B cell (primary cell): ENCODE results near the gene FADS2. TPM values are rescaled to one million over a fixed set of nuclear protein-coding genes. Genes with fewer than 3 reads are reported as not detected.

Experiments used
- ATAC-seq: fragments of 200-7000 bp; cut with Tn5 transposase; one replicate; pipeline ENCODE4 v1.10.0; 2021; ENCODE audit warnings: low read depth, mild to moderate bottlenecking, moderate number of reproducible peaks, moderate library complexity
- CTCF ChIA-PET: fragments of 350-600 bp; sonication (Branson Sonifier 250); formaldehyde crosslinking; loops from one replicate; lab custom pipeline; 2021; ENCODE audit warnings: antibody characterized with exemption, inconsistent platforms; lab: Charles Lee
- POLR2A ChIA-PET: fragments of 350-600 bp; sonication (Branson Sonifier 250); formaldehyde crosslinking; loops from one replicate; lab custom pipeline; 2021; ENCODE audit warnings: antibody characterized with exemption; lab: Charles Lee
- DNase-seq: peaks from one replicate; pipeline ENCODE4 v3.0.0; 2013
- H2AFZ ChIP-seq: 2 replicates; pipeline ENCODE4 v1.6.1; 2012; ENCODE audit warnings: mild to moderate bottlenecking, low read depth, low read length; ENCODE audit not compliant: insufficient read depth, poor library complexity, severe bottlenecking
- H3K27ac ChIP-seq, 2 donors: 1 replicate in 1 of 2; 2 replicates in 1 of 2; pipeline ENCODE4 v1.5.1; 2012 to 2013; ENCODE audit warnings: low read length in 2 of 2, mild to moderate bottlenecking in 2 of 2, moderate library complexity in 1 of 2
- H3K27me3 ChIP-seq, 4 experiments: fragments of 200-600 bp in 1 of 4; sonication (generic) in 1 of 4; replicated peaks in 1 of 4; 1 replicate in 2 of 4; 2 replicates in 2 of 4; pipeline versions ENCODE4 v1.6.1 to v1.7.0; 2013 to 2016; ENCODE audit warnings: low read length in 3 of 4, mild to moderate bottlenecking in 2 of 4, mixed read lengths in 1 of 4, moderate library complexity in 1 of 4; ENCODE audit not compliant: insufficient read depth in 4 of 4, control insufficient read depth in 3 of 4; ENCODE audit errors: control extremely low read depth in 1 of 4
- H3K36me3 ChIP-seq, 2 experiments: replicated peaks in 1 of 2; 1 replicate in 1 of 2; 2 replicates in 1 of 2; pipeline versions ENCODE4 v1.6.1 to v1.7.1; 2013; ENCODE audit warnings: low read length in 1 of 2; ENCODE audit not compliant: insufficient read depth in 2 of 2, control insufficient read depth in 1 of 2; ENCODE audit errors: control extremely low read depth in 1 of 2, extremely low read depth in 1 of 2
- H3K4me1 ChIP-seq, 2 donors: fragments of 200-600 bp in 1 of 2; sonication (generic) in 1 of 2; 1 replicate in 1 of 2; 2 replicates in 1 of 2; pipeline versions ENCODE4 v1.5.1 to v1.6.1; 2013 to 2017; ENCODE audit warnings: low read length in 2 of 2; ENCODE audit not compliant: control insufficient read depth in 2 of 2, insufficient read depth in 2 of 2
- H3K4me2 ChIP-seq: replicated peaks from 2 replicates; pipeline ENCODE3; 2012; ENCODE audit warnings: mild to moderate bottlenecking, low read depth, low read length; ENCODE audit not compliant: poor library complexity, severe bottlenecking
- H3K4me3 ChIP-seq, 5 experiments: fragments of 200-600 bp in 1 of 5; sonication (generic) in 1 of 5; 1 replicate in 3 of 5; 2 replicates in 2 of 5; pipeline versions ENCODE4 v1.5.1 to v1.7.0; 2011 to 2016; ENCODE audit warnings: low read length in 4 of 5, mild to moderate bottlenecking in 4 of 5, low read depth in 2 of 5, control low read depth in 1 of 5, moderate library complexity in 1 of 5; ENCODE audit not compliant: insufficient read depth in 1 of 5; ENCODE audit errors: control extremely low read depth in 1 of 5, extremely low read depth in 1 of 5
- H3K79me2 ChIP-seq: fragments of 200-600 bp; sonication (generic); one replicate; pipeline ENCODE4 v1.6.0; 2016; ENCODE audit warnings: low read length; ENCODE audit not compliant: control insufficient read depth, insufficient read depth
- H3K9ac ChIP-seq: fragments of 200-600 bp; sonication (generic); 2 replicates; pipeline ENCODE4 v1.6.1; 2017; ENCODE audit warnings: mild to moderate bottlenecking, low read length, moderate library complexity
- H3K9me3 ChIP-seq, 3 donors: one replicate each; pipeline versions ENCODE4 v1.6.1 to v1.7.1; 2013; ENCODE audit warnings: low read length in 2 of 3; ENCODE audit not compliant: control insufficient read depth in 2 of 3, insufficient read depth in 1 of 3; ENCODE audit errors: control extremely low read depth in 1 of 3
- H4K20me1 ChIP-seq: 2 replicates; pipeline ENCODE4 v1.6.0; 2012; ENCODE audit warnings: mild to moderate bottlenecking, low read length; ENCODE audit not compliant: insufficient read depth, control insufficient read depth, poor library complexity, severe bottlenecking
- H3K27ac Mint-ChIP-seq: one replicate; pipeline ENCODE4 v1.8.0; 2021; ENCODE audit warnings: mixed read lengths
- H3K27me3 Mint-ChIP-seq: one replicate; pipeline ENCODE4 v1.8.0; 2021; ENCODE audit warnings: mixed read lengths
- H3K4me1 Mint-ChIP-seq: one replicate; pipeline ENCODE4 v1.8.0; 2021; ENCODE audit warnings: mixed read lengths
- H3K4me3 Mint-ChIP-seq: one replicate; pipeline ENCODE4 v1.8.0; 2021; ENCODE audit warnings: mixed read lengths
- H3K9me3 Mint-ChIP-seq: one replicate; pipeline ENCODE4 v1.8.0; 2022; ENCODE audit warnings: mixed read lengths; ENCODE audit not compliant: insufficient read depth
- EZH2 ChIP-seq: IDR thresholded peaks from 2 replicates; pipeline ENCODE4 v1.6.1; 2012; ENCODE audit warnings: borderline replicate concordance, low read depth, mild to moderate bottlenecking, moderate library complexity, low read length; ENCODE audit not compliant: insufficient read depth, poor library complexity, severe bottlenecking
- WGBS: methylation state at CpG from one replicate; pipeline ENCODE4 v1.1.5; 2013; ENCODE audit warnings: missing lambda C conversion rate; ENCODE audit not compliant: insufficient coverage; 5-methylcytosine and 5-hydroxymethylcytosine counted together
- intact Hi-C: fragments of 100-400 bp; cut with micrococcal nuclease; formaldehyde crosslinking; loops from one replicate; pipeline ENCODE4 v1.10.0; 2022
- polyA plus RNA-seq: library from polyadenylated mRNA; depleted of rRNA; stranded (reverse); fragments of >200 nt; gene quantifications from 2 replicates; pipeline ENCODE4 v1.2.3, GENCODE V29; 2012
- total RNA-seq, 2 donors: library from RNA; stranded (reverse); fragments of 120-200 nt in 1 of 2; gene quantifications; 1 replicate in 1 of 2; 2 replicates in 1 of 2; pipeline versions ENCODE4 v1.2.3 to v1.2.4, GENCODE V29; 2013 to 2022
- TF ChIP-seq, protein P1 (sequence below): fragments of 200-600 bp; IDR thresholded peaks from one replicate; pipeline ENCODE4 v1.8.0; 2022; ENCODE audit warnings: antibody characterized with exemption, mild to moderate bottlenecking

Gene FADS2
- total and polyA plus RNA-seq, 2 donors (not counting 1 experiment from before 2014, with no cell fraction given): 1.5 to 5.9 TPM

DNA sequence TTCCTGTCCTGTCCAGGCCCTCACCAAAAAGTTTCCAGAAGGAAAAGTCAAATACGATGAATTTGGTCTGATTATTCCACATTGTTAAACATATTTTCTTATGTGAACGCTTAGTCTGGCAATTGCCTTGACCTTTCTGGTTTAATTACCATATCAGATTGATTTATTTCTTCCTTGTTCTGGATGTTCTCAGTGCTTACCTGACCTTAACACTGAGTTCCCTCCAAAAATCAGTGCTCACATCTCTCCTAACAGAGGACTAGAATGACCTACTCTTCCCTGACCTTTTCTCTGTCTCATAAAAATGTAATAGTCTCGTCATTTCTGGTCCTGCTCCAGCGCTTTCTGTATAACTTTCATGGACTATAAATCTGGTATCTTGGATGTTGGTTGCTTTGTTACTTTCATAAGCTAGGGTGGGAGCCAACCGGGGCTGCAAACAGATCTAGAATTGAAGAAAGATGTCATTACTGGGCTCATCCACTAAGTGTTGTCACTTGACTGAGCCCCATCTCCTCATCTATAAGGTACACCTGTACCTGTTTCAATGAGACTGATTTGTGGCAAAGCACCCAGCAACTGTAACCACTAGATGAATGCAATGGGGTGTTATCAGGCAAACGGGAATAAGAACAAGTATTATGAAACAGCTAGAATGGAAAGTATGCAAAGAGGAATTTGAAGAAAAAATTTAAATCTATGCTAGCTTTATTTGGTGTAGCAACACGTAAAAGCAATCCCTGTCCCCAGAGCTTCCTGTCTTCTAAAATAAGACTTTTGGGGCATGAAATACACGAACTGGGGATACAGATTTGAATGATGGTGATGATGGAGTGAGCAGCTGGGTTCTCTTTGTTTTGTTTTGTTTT lies 2.4 kb downstream of the FADS2 start:
- no peak overlapping the region for H3K4me3 Mint-ChIP-seq
- no peak overlapping the region for H3K9ac ChIP-seq
- H3K4me1 Mint-ChIP-seq: peaks cover 36% of the 10 kb centered on the region
- peaks cover 30 to 44% of the 10 kb centered on the region in 2 donors for H3K4me1 ChIP-seq
- TF ChIP-seq, protein P1, sequence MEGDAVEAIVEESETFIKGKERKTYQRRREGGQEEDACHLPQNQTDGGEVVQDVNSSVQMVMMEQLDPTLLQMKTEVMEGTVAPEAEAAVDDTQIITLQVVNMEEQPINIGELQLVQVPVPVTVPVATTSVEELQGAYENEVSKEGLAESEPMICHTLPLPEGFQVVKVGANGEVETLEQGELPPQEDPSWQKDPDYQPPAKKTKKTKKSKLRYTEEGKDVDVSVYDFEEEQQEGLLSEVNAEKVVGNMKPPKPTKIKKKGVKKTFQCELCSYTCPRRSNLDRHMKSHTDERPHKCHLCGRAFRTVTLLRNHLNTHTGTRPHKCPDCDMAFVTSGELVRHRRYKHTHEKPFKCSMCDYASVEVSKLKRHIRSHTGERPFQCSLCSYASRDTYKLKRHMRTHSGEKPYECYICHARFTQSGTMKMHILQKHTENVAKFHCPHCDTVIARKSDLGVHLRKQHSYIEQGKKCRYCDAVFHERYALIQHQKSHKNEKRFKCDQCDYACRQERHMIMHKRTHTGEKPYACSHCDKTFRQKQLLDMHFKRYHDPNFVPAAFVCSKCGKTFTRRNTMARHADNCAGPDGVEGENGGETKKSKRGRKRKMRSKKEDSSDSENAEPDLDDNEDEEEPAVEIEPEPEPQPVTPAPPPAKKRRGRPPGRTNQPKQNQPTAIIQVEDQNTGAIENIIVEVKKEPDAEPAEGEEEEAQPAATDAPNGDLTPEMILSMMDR: no peak
- TF ChIP-seq EZH2: no peak
- H3K9me3 Mint-ChIP-seq: no peaks in the 10 kb centered on the region
- no peak for DNase-seq
- H3K36me3 ChIP-seq: no peaks in the 10 kb centered on the region
- POLR2A ChIA-PET: interaction anchor here (1.7 kb wide), 1 partner anchor 15 kb away, joined by 4 read pairs; no protein-coding TSS in a partner anchor
- no peaks in the 10 kb centered on the region for H4K20me1 ChIP-seq
- CTCF ChIA-PET: interaction anchor here (0.6 to 1.9 kb wide), 5 partner anchors 12 to 942 kb away, joined by 3 to 6 read pairs (median 3); no protein-coding TSS in a partner anchor
- H3K9me3 ChIP-seq: peaks cover 0 to 3% (median 0%) of the 10 kb centered on the region in 3 donors
- no peak overlapping the region for H3K27ac Mint-ChIP-seq
- peaks cover 0 to 13% (median 2%) of the 10 kb centered on the region in 4 experiments for H3K27me3 ChIP-seq
- no peaks in the 10 kb centered on the region for H3K79me2 ChIP-seq
- no peak overlapping the region for H3K4me2 ChIP-seq
- no peak for ATAC-seq
- no peaks in the 10 kb centered on the region for H3K27me3 Mint-ChIP-seq
- H3K4me3 ChIP-seq: no peak overlapping the region
- intact Hi-C loops: no loop called here
- H2AFZ ChIP-seq: no peak overlapping the region
- 39% methylated on average over 5 of the region's 8 CpGs for WGBS
- H3K27ac ChIP-seq: no peak overlapping the region

DNA sequence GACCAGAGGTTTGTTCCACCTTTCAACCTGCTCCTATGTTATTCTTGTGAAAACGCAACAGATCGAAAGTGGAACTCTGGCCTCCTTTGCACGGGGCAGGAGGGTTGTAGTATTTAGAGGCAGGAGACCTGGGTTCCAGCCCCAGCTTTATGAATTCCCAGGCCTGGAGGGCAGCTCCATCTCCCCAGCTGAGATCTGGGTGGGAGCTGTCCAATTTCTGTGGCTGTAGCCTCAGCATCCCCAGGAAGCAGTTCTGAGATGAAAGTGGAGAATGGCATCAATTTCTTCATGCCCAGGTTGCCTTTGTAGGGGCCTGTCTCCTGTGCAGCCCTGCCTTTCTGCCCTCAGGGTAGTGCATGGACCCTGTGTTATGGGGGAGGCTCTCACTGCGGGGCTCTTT lies 4.1 kb downstream of the FADS2 start:
- no peak for DNase-seq
- ChIA-PET POLR2A (no interaction called here), CTCF (interaction anchor here (0.7 kb wide), 1 partner anchor 34 kb away, joined by 3 read pairs; no protein-coding TSS in a partner anchor)
- H3K27ac ChIP-seq: no peak overlapping the region
- peaks cover 0 to 3% (median 0%) of the 10 kb centered on the region in 3 donors for H3K9me3 ChIP-seq
- WGBS: 71% methylated on average over 4 of the region's 4 CpGs
- H3K27ac Mint-ChIP-seq: no peak overlapping the region
- H2AFZ ChIP-seq: no peak overlapping the region
- no peak overlapping the region for H3K4me3 Mint-ChIP-seq
- peaks cover 37% of the 10 kb centered on the region for H3K4me1 Mint-ChIP-seq
- H3K27me3 ChIP-seq: peaks cover 0 to 13% (median 2%) of the 10 kb centered on the region in 4 experiments
- H3K9me3 Mint-ChIP-seq: no peaks in the 10 kb centered on the region
- no peaks in the 10 kb centered on the region for H3K79me2 ChIP-seq
- no peak for ATAC-seq
- H3K9ac ChIP-seq: no peak overlapping the region
- TF ChIP-seq, protein P1: no peak
- TF ChIP-seq EZH2: no peak
- no peak overlapping the region for H3K4me3 ChIP-seq
- no peak overlapping the region for H3K4me2 ChIP-seq
- intact Hi-C loops: no loop called here
- H4K20me1 ChIP-seq: no peaks in the 10 kb centered on the region
- no peaks in the 10 kb centered on the region for H3K36me3 ChIP-seq
- no peaks in the 10 kb centered on the region for H3K27me3 Mint-ChIP-seq
- peaks cover 24 to 42% of the 10 kb centered on the region in 2 donors for H3K4me1 ChIP-seq
